HG03175 (cell line): ENCODE results near the gene RNF157.
"Not testable (repeated sequence)": the region's sequence is repeated elsewhere in the genome, so short reads cannot be mapped to it uniquely, and the experiment has no call there.

Experiments used
- ATAC-seq: cut with Tn5 transposase; IDR thresholded peaks from one replicate; pipeline ENCODE4 v1.9.1; 2021; ENCODE audit warnings: mild to moderate bottlenecking, moderate library complexity; ENCODE audit not compliant: unreplicated experiment

RNF157 gene

GRCh38 chr17:76195281-76196096 lies 44.8 kb downstream of the RNF157 start:
- no peak for ATAC-seq

GRCh38 chr17:76193591-76193990 lies 46.7 kb downstream of the RNF157 start:
- no peak for ATAC-seq

- peak; percentile 50 for ATAC-seq
Measured at GRCh38 chr17:76191896-76192295, 48.4 kb downstream of the RNF157 start.

- no peak for ATAC-seq
Measured at GRCh38 chr17:76189741-76190140, 50.6 kb downstream of the RNF157 start.

GRCh38 chr17:76189247-76189646 lies 51.0 kb downstream of the RNF157 start:
- no peak for ATAC-seq

- ATAC-seq, result no peak
Measured at GRCh38 chr17:76188213-76189016, 51.9 kb downstream of the RNF157 start.

- ATAC-seq, result not testable (repeated sequence)
Measured at GRCh38 chr17:76186774-76187173, 53.5 kb downstream of the RNF157 start.

- ATAC-seq, result no peak
Measured at GRCh38 chr17:76184290-76184689, 56.0 kb downstream of the RNF157 start.

- ATAC-seq, result peak; percentile 76
Measured at GRCh38 chr17:76182016-76182764, 58.1 kb downstream of the RNF157 start.

- no peak for ATAC-seq
Measured at GRCh38 chr17:76179496-76180467, 60.5 kb downstream of the RNF157 start.

- no peak for ATAC-seq
Measured at GRCh38 chr17:76178124-76178523, 62.2 kb downstream of the RNF157 start.

GRCh38 chr17:76176701-76177574 lies 63.4 kb downstream of the RNF157 start:
- no peak for ATAC-seq

GRCh38 chr17:76174037-76174436 lies 66.3 kb downstream of the RNF157 start:
- ATAC-seq, result no peak

GRCh38 chr17:76173474-76173873 lies 66.8 kb downstream of the RNF157 start:
- ATAC-seq, result no peak

GRCh38 chr17:76171706-76172105 lies 68.6 kb downstream of the RNF157 start:
- no peak for ATAC-seq

- ATAC-seq, result no peak
Measured at GRCh38 chr17:76170114-76170513, 70.2 kb downstream of the RNF157 start.

GRCh38 chr17:76166906-76167305 lies 73.4 kb downstream of the RNF157 start:
- no peak for ATAC-seq

- no peak for ATAC-seq
Measured at GRCh38 chr17:76166168-76166567, 74.1 kb downstream of the RNF157 start.

GRCh38 chr17:76164331-76164730 lies 76.0 kb downstream of the RNF157 start:
- no peak for ATAC-seq
